Brain microvascular endothelial cell (primary cell): ENCODE results near the gene SH3PXD2A.
"Not testable (repeated sequence)": the region's sequence is repeated elsewhere in the genome, so short reads cannot be mapped to it uniquely, and the experiment has no call there.

Experiments
- DNase-seq: peaks from one replicate; pipeline ENCODE4 v3.0.0-alpha.2; 2020
- H3K27ac ChIP-seq: fragments of 250-450 bp; sonication (Bioruptor Pico); 2 replicates; pipeline ENCODE4 v1.5.1; 2020; ENCODE audit warnings: mild to moderate bottlenecking, moderate library complexity
- H3K27me3 ChIP-seq: fragments of 250-450 bp; sonication (Bioruptor Pico); replicated peaks from 2 replicates; pipeline ENCODE4 v1.5.1; 2020; ENCODE audit warnings: mild to moderate bottlenecking
- H3K36me3 ChIP-seq: fragments of 250-450 bp; sonication (Bioruptor Pico); replicated peaks from 2 replicates; pipeline ENCODE4 v1.5.1; 2020; ENCODE audit warnings: mild to moderate bottlenecking
- H3K4me3 ChIP-seq: 2 replicates; pipeline ENCODE4 v1.5.1; 2011; ENCODE audit warnings: low read depth, mild to moderate bottlenecking, control low read depth, low read length, moderate library complexity
- CTCF ChIP-seq: IDR thresholded peaks from 2 replicates; pipeline ENCODE4 v1.5.1; 2011; ENCODE audit warnings: low read depth, mild to moderate bottlenecking, moderate library complexity, low read length, control low read depth, inconsistent platforms; ENCODE audit errors: missing control alignments
- in situ Hi-C: cut with HindIII; loops from 2 replicates; pipeline ENCODE4 v1.10.0; 2017; ENCODE audit warnings: low sequenced_read_pairs, low pct_ligation_motif_present

SH3PXD2A gene

GRCh38 chr10:103736044-103736443 is 119.3 kb downstream of the SH3PXD2A start:
- no peak overlapping the region for H3K4me3 ChIP-seq
- in situ Hi-C loops, result no loop called here
- H3K27ac ChIP-seq, result no peak overlapping the region
- no peaks in the 10 kb centered on the region for H3K27me3 ChIP-seq
- DNase-seq, result no peak
- no peak for TF ChIP-seq CTCF
- no peaks in the 10 kb centered on the region for H3K36me3 ChIP-seq

DNA sequence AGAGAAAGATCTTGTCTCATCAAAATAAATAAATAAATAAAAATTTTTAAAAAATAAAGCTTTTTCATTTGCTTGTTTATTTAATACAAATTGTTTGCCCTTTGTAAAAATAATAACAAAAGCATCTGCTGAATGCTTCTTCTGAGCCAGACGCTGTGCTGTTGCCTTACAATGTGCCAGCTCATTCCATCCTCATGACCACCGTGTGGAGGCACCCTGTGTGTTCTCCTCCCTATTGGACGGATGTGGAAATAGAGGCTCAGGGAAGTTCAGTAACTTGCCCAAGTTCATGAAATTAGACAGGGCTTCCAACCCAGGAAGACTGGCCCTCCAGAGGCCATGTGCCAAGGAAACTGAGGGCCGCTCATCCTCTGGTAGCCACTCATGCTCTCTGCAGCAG is 120.6 kb downstream of the SH3PXD2A start:
- in situ Hi-C loops, result no loop called here
- Histone ChIP-seq H3K27ac (no peak overlapping the region), H3K4me3 (no peak overlapping the region), H3K36me3 (no peaks in the 10 kb centered on the region), H3K27me3 (no peaks in the 10 kb centered on the region)
- TF ChIP-seq CTCF, result no peak
- no peak for DNase-seq

GRCh38 chr10:103733045-103733419 is 122.3 kb downstream of the SH3PXD2A start:
- no peak for TF ChIP-seq CTCF
- no peak overlapping the region for H3K27ac ChIP-seq
- in situ Hi-C loops, result no loop called here
- no peaks in the 10 kb centered on the region for H3K36me3 ChIP-seq
- no peak for DNase-seq
- H3K27me3 ChIP-seq, result no peaks in the 10 kb centered on the region
- no peak overlapping the region for H3K4me3 ChIP-seq

DNA sequence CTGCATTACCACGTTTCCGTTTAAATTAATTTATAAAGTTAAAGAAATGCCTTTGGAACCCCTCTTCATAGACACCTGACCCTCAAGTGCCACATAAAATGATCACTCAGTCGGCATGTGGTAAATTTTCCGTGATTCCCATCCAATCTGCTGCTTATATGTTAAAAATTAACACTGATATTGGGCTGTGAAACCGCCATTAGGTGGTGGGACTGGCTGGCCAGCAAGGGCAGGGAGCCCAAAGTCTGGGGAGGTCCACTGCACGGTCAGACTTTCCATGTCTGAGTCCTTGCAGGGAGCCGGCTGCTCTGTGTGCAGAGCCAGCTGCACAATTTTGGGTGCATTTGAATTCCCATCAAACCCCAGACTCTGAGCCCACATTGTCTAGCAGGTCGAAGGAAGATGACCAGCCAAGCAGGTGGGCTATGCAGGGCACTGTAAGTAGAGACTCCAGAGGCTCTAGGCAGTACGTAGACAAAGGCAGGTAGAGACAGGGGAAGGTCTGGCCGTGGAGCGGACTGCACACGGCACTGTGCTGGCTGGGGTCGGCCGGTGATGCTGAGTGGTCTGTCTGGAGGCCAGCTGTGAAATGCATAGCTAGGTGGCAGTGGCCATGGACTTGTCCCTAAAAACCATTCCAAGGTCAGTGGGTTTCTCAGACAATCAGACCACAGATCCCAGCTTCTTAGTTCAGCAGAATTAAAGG is 122.9 kb downstream of the SH3PXD2A start:
- no peak overlapping the region for H3K27ac ChIP-seq
- H3K27me3 ChIP-seq, result no peaks in the 10 kb centered on the region
- DNase-seq, result no peak
- in situ Hi-C loops, result no loop called here
- no peak for TF ChIP-seq CTCF
- H3K4me3 ChIP-seq, result no peak overlapping the region
- H3K36me3 ChIP-seq, result no peaks in the 10 kb centered on the region

DNA sequence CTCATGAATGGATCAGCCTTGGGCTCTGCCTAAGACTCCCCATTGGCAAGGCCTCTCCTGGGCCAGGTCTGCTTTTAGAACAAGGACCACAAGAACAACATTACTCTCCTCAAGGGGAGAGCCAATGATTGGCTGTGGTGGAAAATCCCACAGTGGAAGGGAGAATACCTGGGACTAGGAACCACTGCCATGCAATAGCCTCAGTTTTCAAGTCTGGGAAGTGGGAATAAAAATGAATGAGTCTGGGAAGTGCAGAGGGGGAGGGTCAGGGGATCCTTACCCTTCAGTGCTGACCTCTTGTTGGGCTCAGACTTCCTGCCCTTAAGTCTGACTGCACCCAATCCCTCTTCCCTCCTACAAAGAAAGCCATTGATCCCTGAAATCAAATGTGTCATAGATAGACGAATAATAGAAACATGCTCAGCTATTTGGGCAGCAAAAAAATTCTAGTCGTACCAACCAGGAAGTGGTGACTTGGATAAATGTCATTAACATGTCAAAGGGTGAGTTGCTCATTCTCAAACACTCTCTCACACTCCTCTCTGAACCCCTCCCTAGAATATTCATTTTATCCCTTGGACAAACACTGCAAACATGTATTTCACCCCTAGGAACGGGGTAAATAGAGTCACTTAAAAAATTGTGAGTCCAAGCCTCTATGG is 123.6 kb downstream of the SH3PXD2A start:
- H3K27ac ChIP-seq, result no peak overlapping the region
- no peaks in the 10 kb centered on the region for H3K36me3 ChIP-seq
- DNase-seq, result no peak
- TF ChIP-seq CTCF, result no peak
- no peak overlapping the region for H3K4me3 ChIP-seq
- in situ Hi-C loops, result no loop called here
- no peaks in the 10 kb centered on the region for H3K27me3 ChIP-seq

GRCh38 chr10:103731026-103731425 is 124.3 kb downstream of the SH3PXD2A start:
- H3K27ac ChIP-seq, DNase-seq, H3K4me3 ChIP-seq, H3K27me3 ChIP-seq, in situ Hi-C loops, H3K36me3 ChIP-seq: not testable (repeated sequence)
